Peyer's patch (tissue), 4 donors: ENCODE data around the gene CAMSAP1.

Source experiments
- CTCF ChIP-seq, 6 experiments: fragments of 450-650 bp in 4 of 6; fragments of 200-600 bp in 2 of 6; sonication (generic) in 1 of 6; IDR thresholded peaks; one replicate each; pipeline ENCODE4 v1.5.1; 2017 to 2019; ENCODE audit warnings: antibody characterized with exemption in 6 of 6, mild to moderate bottlenecking in 3 of 6, moderate library complexity in 1 of 6
- POLR2A ChIP-seq, 2 donors: fragments of 450-650 bp; IDR thresholded peaks; one replicate each; pipeline ENCODE4 v1.5.1; 2017; ENCODE audit warnings: antibody characterized with exemption in 2 of 2, mild to moderate bottlenecking in 2 of 2, moderate library complexity in 2 of 2

DNA sequence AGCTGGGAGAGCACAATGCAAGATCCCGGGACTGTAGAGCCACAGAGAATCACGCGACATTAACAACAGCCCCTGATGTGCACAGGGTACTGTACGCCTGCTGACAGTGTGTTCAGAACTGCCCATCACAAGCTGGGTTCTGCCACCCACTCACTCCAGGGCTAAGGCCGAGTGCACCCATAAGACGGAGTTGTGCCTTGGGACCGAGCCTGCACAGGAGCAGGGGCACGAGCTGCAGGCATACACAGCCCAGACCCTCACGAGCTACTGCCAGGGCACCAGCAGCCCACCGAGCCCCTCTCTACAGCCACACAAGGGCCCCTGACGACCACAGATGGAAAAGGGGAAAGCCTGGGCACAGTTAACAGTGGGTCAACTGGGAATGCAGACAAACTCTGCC lies 67.8 kb downstream of the CAMSAP1 start:
- TF ChIP-seq CTCF (IDR thresholded peaks at IDR 0.05) (no peak), POLR2A (IDR thresholded peaks at IDR 0.05) (no peak)
